Thoracic aorta (tissue), 2 donors: Measurements from ENCODE around the gene METTL14. TPM values are rescaled to one million over a fixed set of nuclear protein-coding genes. Genes with fewer than 3 reads are reported as not detected.
"Not testable (repeated sequence)": the region's sequence is repeated elsewhere in the genome, so short reads cannot be mapped to it uniquely, and the experiment has no call there.

Source experiments
- ATAC-seq: fragments of 150-250 bp; one replicate; pipeline ENCODE4 v1.8.0; 2017; ENCODE audit warnings: low read depth; ENCODE audit not compliant: insufficient number of reproducible peaks, low FRiP score
- DNase-seq: peaks from one replicate; pipeline ENCODE4 v3.0.0-alpha.2; 2020; ENCODE audit warnings: low spot score
- H3K27ac ChIP-seq, 2 donors: fragments of 200-600 bp; sonication (generic); 1 replicate in 1 of 2; 2 replicates in 1 of 2; pipeline ENCODE4 v1.5.1; 2016; ENCODE audit warnings: mild to moderate bottlenecking in 2 of 2, moderate library complexity in 2 of 2
- H3K27me3 ChIP-seq: fragments of 200-600 bp; sonication (generic); replicated peaks from 2 replicates; pipeline ENCODE4 v1.6.0; 2016; ENCODE audit warnings: mild to moderate bottlenecking; ENCODE audit not compliant: insufficient read depth
- H3K36me3 ChIP-seq: fragments of 200-600 bp; sonication (generic); one replicate; pipeline ENCODE4 v1.5.1; 2016
- H3K4me1 ChIP-seq, 2 donors: fragments of 200-600 bp; sonication (generic); 1 replicate in 1 of 2; 2 replicates in 1 of 2; pipeline versions ENCODE4 v1.5.1 to v1.6.0; 2016; ENCODE audit warnings: low read depth in 2 of 2, mild to moderate bottlenecking in 1 of 2; ENCODE audit not compliant: control insufficient read depth in 1 of 2
- H3K4me3 ChIP-seq: fragments of 200-600 bp; sonication (generic); 2 replicates; pipeline ENCODE4 v1.5.1; 2016; ENCODE audit warnings: mild to moderate bottlenecking
- H3K9me3 ChIP-seq: fragments of 200-600 bp; sonication (generic); 2 replicates; pipeline ENCODE4 v1.5.1; 2016
- total RNA-seq, 2 donors: library from RNA; depleted of rRNA; stranded (reverse); fragments of >200 nt; gene quantifications; one replicate each; pipeline versions ENCODE4 v1.1.0 to v1.2.3, GENCODE V29; 2016
- TF ChIP-seq, protein P1 (sequence below): fragments of 200-600 bp; sonication (generic); IDR thresholded peaks from one replicate; pipeline ENCODE4 v1.5.1; 2019; ENCODE audit warnings: antibody characterized with exemption

Gene METTL14
- 10 to 100 TPM; 23.0 to 61.9 TPM for total RNA-seq

GRCh38 chr4:118684873-118685811, at the start of gene METTL14:
METTL14 (plus strand) TSS chr4:118685392; CDS start chr4:118685535, 143 bp downstream.
- Histone ChIP-seq H3K4me3 (peak within 1 kb of the TSS; percentile 87), H3K27ac (peak within 1 kb of the TSS; percentile 86), H3K27me3 (no peaks in the 10 kb centered on the region), H3K9me3 (no peaks in the 10 kb centered on the region), H3K36me3 (peaks cover 13% of the 10 kb centered on the region), H3K4me1 (peaks cover 19 to 20% of the 10 kb centered on the region in 2 donors)
- ATAC-seq = peak; percentile 98
- DNase-seq = peak; percentile 73
- TF ChIP-seq, protein P1, sequence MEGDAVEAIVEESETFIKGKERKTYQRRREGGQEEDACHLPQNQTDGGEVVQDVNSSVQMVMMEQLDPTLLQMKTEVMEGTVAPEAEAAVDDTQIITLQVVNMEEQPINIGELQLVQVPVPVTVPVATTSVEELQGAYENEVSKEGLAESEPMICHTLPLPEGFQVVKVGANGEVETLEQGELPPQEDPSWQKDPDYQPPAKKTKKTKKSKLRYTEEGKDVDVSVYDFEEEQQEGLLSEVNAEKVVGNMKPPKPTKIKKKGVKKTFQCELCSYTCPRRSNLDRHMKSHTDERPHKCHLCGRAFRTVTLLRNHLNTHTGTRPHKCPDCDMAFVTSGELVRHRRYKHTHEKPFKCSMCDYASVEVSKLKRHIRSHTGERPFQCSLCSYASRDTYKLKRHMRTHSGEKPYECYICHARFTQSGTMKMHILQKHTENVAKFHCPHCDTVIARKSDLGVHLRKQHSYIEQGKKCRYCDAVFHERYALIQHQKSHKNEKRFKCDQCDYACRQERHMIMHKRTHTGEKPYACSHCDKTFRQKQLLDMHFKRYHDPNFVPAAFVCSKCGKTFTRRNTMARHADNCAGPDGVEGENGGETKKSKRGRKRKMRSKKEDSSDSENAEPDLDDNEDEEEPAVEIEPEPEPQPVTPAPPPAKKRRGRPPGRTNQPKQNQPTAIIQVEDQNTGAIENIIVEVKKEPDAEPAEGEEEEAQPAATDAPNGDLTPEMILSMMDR = no peak

DNA sequence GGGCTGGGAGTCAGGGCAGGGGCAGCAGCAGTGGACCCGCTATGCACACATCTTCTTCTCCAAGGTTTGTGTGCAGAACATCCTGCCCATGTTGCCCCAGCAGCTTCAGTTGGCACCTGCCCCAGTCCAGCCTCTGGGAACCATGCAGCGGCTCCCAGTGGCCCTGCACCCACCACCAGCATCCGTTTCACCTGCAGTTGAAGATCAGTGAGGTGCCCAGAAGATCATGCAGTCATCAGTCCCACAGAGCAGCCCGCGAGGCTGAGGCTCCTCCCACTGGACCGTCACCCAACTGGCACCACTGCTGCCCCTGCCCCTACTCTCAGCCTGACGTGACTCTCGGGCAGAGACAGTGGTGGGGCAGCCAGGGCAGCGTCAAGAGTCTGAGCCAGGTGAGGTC, 49.1 kb upstream of the METTL14 start:
- not testable (repeated sequence) for DNase-seq, ATAC-seq, H3K36me3 ChIP-seq, H3K27me3 ChIP-seq, H3K9me3 ChIP-seq, H3K4me3 ChIP-seq, H3K27ac ChIP-seq, H3K4me1 ChIP-seq

DNA sequence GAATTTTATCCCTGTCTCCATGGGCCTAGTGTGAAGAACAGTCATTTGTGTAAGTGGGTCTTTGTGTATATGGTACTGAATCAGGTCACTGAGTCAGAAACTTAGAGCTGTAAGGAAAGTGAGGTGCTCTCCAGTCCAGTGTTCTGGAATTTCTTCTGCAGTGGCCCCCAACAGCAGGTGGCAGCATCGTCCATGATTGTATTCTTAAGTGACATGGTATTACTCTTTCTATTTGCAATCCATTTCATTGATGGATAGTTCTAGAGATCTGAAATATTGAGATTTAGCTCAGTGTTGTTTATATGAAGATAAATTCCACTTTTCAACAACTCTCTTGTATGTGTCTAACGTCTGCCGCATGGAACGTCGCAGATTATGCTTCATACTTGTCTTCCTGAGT, 20.5 kb upstream of the METTL14 start:
- DNase-seq, H3K27ac ChIP-seq: not testable (repeated sequence)

DNA sequence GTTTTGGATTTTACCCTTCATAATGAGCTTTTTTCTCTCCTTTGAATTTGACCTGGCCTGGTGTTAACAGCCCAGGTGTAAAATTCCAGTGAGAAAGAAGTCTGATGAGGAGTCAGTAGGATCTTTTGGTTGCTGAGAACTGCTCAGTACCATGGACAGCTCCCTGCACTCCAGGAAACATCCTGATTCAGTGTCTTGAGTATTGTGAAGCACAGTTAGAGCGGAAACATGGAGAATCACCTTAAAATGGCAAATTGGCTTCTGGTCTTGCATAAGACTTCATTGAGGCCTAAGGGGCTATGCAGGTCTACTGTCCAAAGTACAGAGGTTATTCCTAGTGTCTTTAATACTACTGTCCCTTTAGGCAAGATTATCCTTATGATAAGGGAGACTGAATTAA, 16.0 kb upstream of the METTL14 start:
- not testable (repeated sequence) for H3K9me3 ChIP-seq, ATAC-seq, H3K4me3 ChIP-seq, H3K27ac ChIP-seq, H3K27me3 ChIP-seq, H3K36me3 ChIP-seq, DNase-seq, H3K4me1 ChIP-seq

More for the DNA sequence above, 20.5 kb upstream of the METTL14 start:
- H3K27me3 ChIP-seq, H3K4me1 ChIP-seq, H3K4me3 ChIP-seq, H3K36me3 ChIP-seq, H3K9me3 ChIP-seq, ATAC-seq: not testable (repeated sequence)

DNA sequence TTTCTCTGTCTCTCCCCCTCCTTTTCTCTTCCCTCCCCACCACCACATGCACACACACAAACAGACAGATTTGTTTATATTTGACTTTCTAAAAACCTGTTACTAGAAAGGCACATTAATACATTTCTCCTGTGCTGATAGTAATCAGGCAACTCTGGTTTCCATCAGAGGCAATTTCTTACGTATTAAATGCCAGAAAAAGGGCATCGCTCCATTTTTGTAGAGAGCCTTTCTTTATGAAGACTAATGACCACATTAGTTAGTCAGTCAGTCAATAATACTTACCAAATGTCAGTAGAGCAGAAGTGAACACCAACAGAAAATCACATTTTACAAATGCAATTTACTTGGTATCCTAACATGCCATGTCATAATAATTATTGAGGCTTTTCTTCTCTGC, 14.2 kb upstream of the METTL14 start:
- H3K36me3 ChIP-seq, H3K27ac ChIP-seq, H3K27me3 ChIP-seq, H3K9me3 ChIP-seq, H3K4me3 ChIP-seq, H3K4me1 ChIP-seq, DNase-seq, ATAC-seq: not testable (repeated sequence)

GRCh38 chr4:118676128-118676527, 9.1 kb upstream of the METTL14 start:
- Histone ChIP-seq H3K36me3 (no peaks in the 10 kb centered on the region), H3K4me1 (no peaks in the 10 kb centered on the region), H3K27ac (no peak overlapping the region), H3K9me3 (no peaks in the 10 kb centered on the region), H3K4me3 (no peak overlapping the region), H3K27me3 (no peaks in the 10 kb centered on the region)
- no peak for DNase-seq
- TF ChIP-seq, protein P1 = no peak
- no peak for ATAC-seq

GRCh38 chr4:118680808-118681207, 4.4 kb upstream of the METTL14 start:
- H3K4me1 ChIP-seq = no peaks in the 10 kb centered on the region
- no peaks in the 10 kb centered on the region for H3K27me3 ChIP-seq
- DNase-seq (no peak), ATAC-seq (no peak)
- no peak overlapping the region for H3K4me3 ChIP-seq
- no peaks in the 10 kb centered on the region for H3K9me3 ChIP-seq
- TF ChIP-seq, protein P1 = no peak
- no peak overlapping the region for H3K27ac ChIP-seq
- H3K36me3 ChIP-seq = no peaks in the 10 kb centered on the region
